HepG2 (cell line): ENCODE data around the gene TUBA4A. TPM values are rescaled to one million over a fixed set of nuclear protein-coding genes. Genes with fewer than 3 reads are reported as not detected.
A peak's percentile ranks its signal among the peaks of the same experiment; 100 is the strongest.

Source experiments
- ATAC-seq: fragments of 200-7000 bp; cut with Tn5 transposase; 3 replicates; pipeline ENCODE4 v1.9.1; 2020; ENCODE audit warnings: mild to moderate bottlenecking, moderate library complexity
- BruUV-seq: library from RNA; stranded (reverse); fragments of 400-500 nt; replicated peaks from 2 replicates; lab custom pipeline; 2021; lab: Mats Ljungman, UMichigan
- CTCF ChIA-PET: fragments of 300-600 bp; formaldehyde crosslinking; extraction: SDS; loops from one replicate; lab custom pipeline; 2021; ENCODE audit warnings: low total read pairs, inconsistent platforms, low intra/inter-chr PET ratio; lab: Yijun Ruan, JAX
- POLR2A ChIA-PET: fragments of 350-600 bp; sonication (Branson Sonifier 250); formaldehyde crosslinking; loops from one replicate; lab custom pipeline; 2020; ENCODE audit warnings: antibody characterized with exemption, inconsistent platforms; lab: Yijun Ruan, JAX
- DNase-seq: peaks from one replicate; pipeline ENCODE4 v3.0.0-alpha.2; 2015; ENCODE audit warnings: low spot score
- FAIRE-seq: peaks from 3 replicates; lab custom pipeline; 2011; peaks lifted over from hg19 to GRCh38; lab: Jason Lieb, UNC
- H2AFZ ChIP-seq: one replicate; pipeline ENCODE4 v1.6.1; 2011; ENCODE audit warnings: low read length, inconsistent platforms
- H3K27ac ChIP-seq: fragments of 300-600 bp; 3 replicates; pipeline ENCODE4 v1.8.0; 2011; ENCODE audit warnings: mixed run types, mild to moderate bottlenecking, mixed read lengths, low read length, inconsistent platforms; ENCODE audit not compliant: insufficient read depth; ENCODE audit errors: extremely low read length
- H3K27me3 ChIP-seq, 2 experiments: fragments of 200-600 bp in 1 of 2; 2 replicates in 1 of 2; 3 replicates in 1 of 2; pipeline versions ENCODE4 v1.6.0 to v1.8.0; 2011; ENCODE audit warnings: low read length in 2 of 2, mild to moderate bottlenecking in 2 of 2, moderate library complexity in 2 of 2, inconsistent platforms in 1 of 2; ENCODE audit not compliant: insufficient read depth in 2 of 2, control insufficient read depth in 1 of 2
- H3K36me3 ChIP-seq, 2 experiments: fragments of 200-600 bp in 1 of 2; replicated peaks in 1 of 2; 2 replicates in 1 of 2; 3 replicates in 1 of 2; pipeline versions ENCODE4 v1.5.1 to v1.8.0; 2011; ENCODE audit warnings: low read length in 2 of 2, inconsistent platforms in 1 of 2; ENCODE audit not compliant: insufficient read depth in 2 of 2, control insufficient read depth in 1 of 2
- H3K4me1 ChIP-seq: 2 replicates; pipeline ENCODE4 v1.5.1; 2012; ENCODE audit warnings: low read length, inconsistent platforms; ENCODE audit not compliant: insufficient read depth
- H3K4me2 ChIP-seq: 2 replicates; pipeline ENCODE4 v1.6.0; 2011; ENCODE audit warnings: low read depth, low read length, inconsistent platforms
- H3K4me3 ChIP-seq, 3 experiments: fragments of 200-600 bp in 1 of 3; sonication (generic), shearing (Covaris generic) in 1 of 3; replicated peaks in 1 of 3; 2 replicates each; pipeline ENCODE4 v1.5.1; 2011 to 2016; ENCODE audit warnings: low read length in 3 of 3, inconsistent platforms in 2 of 3, low read depth in 2 of 3, mild to moderate bottlenecking in 2 of 3, control low read depth in 1 of 3, mixed read lengths in 1 of 3; ENCODE audit not compliant: insufficient read depth in 1 of 3
- H3K79me2 ChIP-seq: one replicate; pipeline ENCODE4 v1.6.1; 2011; ENCODE audit warnings: low read length, inconsistent platforms; ENCODE audit not compliant: insufficient read depth
- H3K9ac ChIP-seq: 2 replicates; pipeline ENCODE4 v1.6.0; 2011; ENCODE audit warnings: mild to moderate bottlenecking, low read depth, low read length, inconsistent platforms; ENCODE audit not compliant: insufficient read depth
- H3K9me3 ChIP-seq: 2 replicates; pipeline ENCODE4 v1.5.1; 2012; ENCODE audit warnings: mild to moderate bottlenecking, low read length
- H4K20me1 ChIP-seq: 2 replicates; pipeline ENCODE4 v1.6.0; 2011; ENCODE audit warnings: inconsistent platforms, mild to moderate bottlenecking, low read length, moderate library complexity; ENCODE audit not compliant: insufficient read depth
- ARNTL ChIP-seq: sonication (generic); formaldehyde crosslinking; IDR thresholded peaks from 2 replicates; pipeline ENCODE4 v1.4.0; 2020; ENCODE audit warnings: mild to moderate bottlenecking, missing genetic modification reagents
- DNMT1 ChIP-seq: sonication (generic); formaldehyde crosslinking; IDR thresholded peaks from 2 replicates; pipeline ENCODE4 v1.5.1; 2020; ENCODE audit warnings: mild to moderate bottlenecking, missing genetic modification reagents
- GATAD1 ChIP-seq: IDR thresholded peaks from 2 replicates; pipeline ENCODE4 v1.6.1; 2016; ENCODE audit warnings: missing genetic modification reagents, missing compliant biosample characterization
- POLR2AphosphoS2 ChIP-seq: IDR thresholded peaks from 2 replicates; pipeline ENCODE4 v1.6.1; 2011; ENCODE audit warnings: low read depth, low read length, improper control_type of control experiment
- PRMT3 ChIP-seq: sonication (generic); formaldehyde crosslinking; IDR thresholded peaks from 2 replicates; pipeline ENCODE4 v1.8.1; 2022; ENCODE audit warnings: low read depth, mild to moderate bottlenecking, moderate library complexity, missing genetic modification reagents, borderline replicate concordance
- RAD21 ChIP-seq: fragments of 450-650 bp; formaldehyde crosslinking; IDR thresholded peaks from 2 replicates; pipeline ENCODE4 v1.5.0; 2020; ENCODE audit warnings: mild to moderate bottlenecking
- RFXANK ChIP-seq: IDR thresholded peaks from 2 replicates; pipeline ENCODE4 v1.6.1; 2016
- SIN3B ChIP-seq: fragments of 150-350 bp; IDR thresholded peaks from 2 replicates; pipeline ENCODE4 v1.6.1; 2014; ENCODE audit warnings: low read length
- SRSF1 ChIP-seq: fragments of 200-400 bp; formaldehyde crosslinking; optimal IDR thresholded peaks from 2 replicates; pipeline ENCODE3; 2017; ENCODE audit warnings: mild to moderate bottlenecking, low read depth, low read length, moderate library complexity
- ZBTB43 ChIP-seq: sonication (generic); formaldehyde crosslinking; conservative IDR thresholded peaks from 2 replicates; pipeline ENCODE4 v1.4.0; 2020; ENCODE audit warnings: missing genetic modification reagents
- ZMYM2 ChIP-seq: sonication (generic); formaldehyde crosslinking; IDR thresholded peaks from 2 replicates; pipeline ENCODE4 v1.8.0; 2022; ENCODE audit warnings: mild to moderate bottlenecking, missing genetic modification reagents
- ZNF510 ChIP-seq: sonication (generic); formaldehyde crosslinking; IDR thresholded peaks from 2 replicates; pipeline ENCODE4 v1.4.0; 2020; ENCODE audit warnings: low read depth, mild to moderate bottlenecking, missing genetic modification reagents
- ZNF570 ChIP-seq: sonication (generic); formaldehyde crosslinking; IDR thresholded peaks from 2 replicates; pipeline ENCODE4 v1.4.0; 2020; ENCODE audit warnings: mild to moderate bottlenecking, missing genetic modification reagents, borderline replicate concordance
- ZNF589 ChIP-seq: sonication (generic); formaldehyde crosslinking; conservative IDR thresholded peaks from 2 replicates; pipeline ENCODE4 v1.8.0; 2022; ENCODE audit warnings: mild to moderate bottlenecking, moderate library complexity, missing genetic modification reagents
- ZNF598 ChIP-seq: sonication (generic); formaldehyde crosslinking; IDR thresholded peaks from 2 replicates; pipeline ENCODE4 v1.5.1; 2020; ENCODE audit warnings: mild to moderate bottlenecking, missing genetic modification reagents, borderline replicate concordance
- ZNF619 ChIP-seq: sonication (generic); formaldehyde crosslinking; IDR thresholded peaks from 2 replicates; pipeline ENCODE4 v1.4.0; 2020; ENCODE audit warnings: mild to moderate bottlenecking, missing genetic modification reagents
- WGBS: methylation state at CpG from one replicate; pipeline ENCODE4 v1.1.6; 2017; ENCODE audit warnings: low lambda C conversion rate; 5-methylcytosine and 5-hydroxymethylcytosine counted together
- in situ Hi-C: cut with HindIII; loops from 2 replicates; pipeline ENCODE4 v1.10.0; 2017; ENCODE audit warnings: low pct_unique_long_range_greater_than_20kb; ENCODE audit not compliant: extremely low pct_ligation_motif_present
- intact Hi-C: fragments of 100-400 bp; cut with micrococcal nuclease; formaldehyde crosslinking; loops from one replicate; pipeline ENCODE4 v1.10.0; 2022; ENCODE audit not compliant: unreplicated experiment
- polyA plus RNA-seq, 8 experiments: library from polyadenylated mRNA; depleted of rRNA in 3 of 8; stranded (reverse) in 7 of 8; unstranded in 1 of 8; fragments of >200 nt; fragmentation: Illumina TruSeq in 4 of 8; extraction: Trizol in 4 of 8; gene quantifications; 2 replicates each; pipeline versions ENCODE4 v1.2.1 to v1.2.3, GENCODE V29; 2011 to 2016; ENCODE audit warnings: low read depth in 4 of 8, missing spikeins in 1 of 8, mixed read lengths in 1 of 8; ENCODE audit not compliant: insufficient read depth in 1 of 8
- total RNA-seq, 5 experiments: library from RNA; depleted of rRNA; stranded (reverse); fragments of >200 nt; fragmentation: Illumina TruSeq; extraction: Trizol; gene quantifications; 2 replicates each; pipeline ENCODE4 v1.2.3, GENCODE V29; 2016; ENCODE audit warnings: low read depth in 1 of 5
- TF ChIP-seq, protein P1 (sequence below): sonication (generic); formaldehyde crosslinking; IDR thresholded peaks from 2 replicates; pipeline ENCODE4 v1.9.0; 2022; ENCODE audit warnings: low read depth, missing genetic modification reagents
- TF ChIP-seq, protein P2 (sequence below): sonication (generic); formaldehyde crosslinking; IDR thresholded peaks from 2 replicates; pipeline ENCODE4 v1.5.1; 2020; ENCODE audit warnings: mild to moderate bottlenecking, missing genetic modification reagents, borderline replicate concordance

Gene TUBA4A
- total and polyA plus RNA-seq, 2 of the 13 experiments (the other 11 are each of a cell fraction or from before 2014, with no cell fraction given), result 1.3 to 12.7 TPM

DNA sequence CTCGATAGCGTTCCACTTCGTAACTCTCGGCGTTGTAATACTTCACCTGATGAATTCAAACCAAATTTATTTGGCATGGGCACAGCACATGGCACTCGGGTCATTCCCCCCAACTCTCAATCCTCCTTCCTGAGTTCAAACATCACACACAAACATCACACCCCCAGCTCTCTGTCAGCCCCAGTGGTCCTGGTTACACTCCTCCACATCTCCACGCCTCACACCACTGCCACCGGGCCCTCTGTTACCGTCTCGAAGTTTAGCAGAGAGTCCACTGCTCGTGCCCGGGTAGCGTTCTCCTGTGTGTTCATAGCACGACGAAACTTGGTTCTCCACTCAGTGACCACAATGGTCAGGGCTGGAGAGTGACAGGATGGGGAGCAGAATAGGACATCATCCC, 39.6 kb downstream of the TUBA4A start:
- H3K36me3 ChIP-seq, result peaks cover 36 to 65% of the 10 kb centered on the region in 2 experiments
- TSS peak; percentile 5 for BruUV-seq
- no peaks in the 10 kb centered on the region for H4K20me1 ChIP-seq
- FAIRE-seq (no peak), DNase-seq (no peak), ATAC-seq (no peak)
- ChIA-PET POLR2A (interaction anchor here (1.0 to 6.2 kb wide), 2 partner anchors 31 to 35 kb away, joined by 3 to 65 read pairs; partner anchors contain the start of genes GLB1L and STK16), CTCF (no interaction called here)
- no peak overlapping the region for H3K27ac ChIP-seq
- no peak overlapping the region for H3K4me3 ChIP-seq
- no peaks in the 10 kb centered on the region for H3K27me3 ChIP-seq
- no peak overlapping the region for H3K4me2 ChIP-seq
- H3K9ac ChIP-seq, result no peak overlapping the region
- WGBS, result 97% methylated on average over 15 of the region's 15 CpGs
- peaks cover 64% of the 10 kb centered on the region for H3K4me1 ChIP-seq
- in situ Hi-C loops (no loop called here), intact Hi-C loops (no loop called here)
- peaks cover 11% of the 10 kb centered on the region for H3K79me2 ChIP-seq
- no peaks in the 10 kb centered on the region for H3K9me3 ChIP-seq
- no peak overlapping the region for H2AFZ ChIP-seq
- TF ChIP-seq ZNF589 (no peak), ZNF598 (CRISPR knock-in tag) (peak; percentile 48; the same call in 1 of the 2 replicates), ZBTB43 (CRISPR knock-in tag) (no peak), POLR2AphosphoS2 (0 out of 2 replicates have a peak, but pooled peaks have one; percentile 2), PRMT3 (CRISPR knock-in tag) (no peak), ZNF510 (CRISPR knock-in tag) (no peak), RAD21 (CRISPR knock-in tag) (no peak), DNMT1 (CRISPR knock-in tag) (no peak), RFXANK (no peak), SRSF1 (no peak), ZNF570 (CRISPR knock-in tag) (no peak), GATAD1 (CRISPR knock-in tag) (no peak), ARNTL (CRISPR knock-in tag) (no peak), SIN3B (no peak), ZMYM2 (CRISPR knock-in tag) (no peak), ZNF619 (CRISPR knock-in tag) (no peak)
- TF ChIP-seq, protein P1, sequence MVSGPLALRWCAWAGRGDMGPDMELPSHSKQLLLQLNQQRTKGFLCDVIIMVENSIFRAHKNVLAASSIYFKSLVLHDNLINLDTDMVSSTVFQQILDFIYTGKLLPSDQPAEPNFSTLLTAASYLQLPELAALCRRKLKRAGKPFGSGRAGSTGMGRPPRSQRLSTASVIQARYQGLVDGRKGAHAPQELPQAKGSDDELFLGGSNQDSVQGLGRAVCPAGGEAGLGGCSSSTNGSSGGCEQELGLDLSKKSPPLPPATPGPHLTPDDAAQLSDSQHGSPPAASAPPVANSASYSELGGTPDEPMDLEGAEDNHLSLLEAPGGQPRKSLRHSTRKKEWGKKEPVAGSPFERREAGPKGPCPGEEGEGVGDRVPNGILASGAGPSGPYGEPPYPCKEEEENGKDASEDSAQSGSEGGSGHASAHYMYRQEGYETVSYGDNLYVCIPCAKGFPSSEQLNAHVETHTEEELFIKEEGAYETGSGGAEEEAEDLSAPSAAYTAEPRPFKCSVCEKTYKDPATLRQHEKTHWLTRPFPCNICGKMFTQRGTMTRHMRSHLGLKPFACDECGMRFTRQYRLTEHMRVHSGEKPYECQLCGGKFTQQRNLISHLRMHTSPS (CRISPR knock-in tag), result no peak
- TF ChIP-seq, protein P2, sequence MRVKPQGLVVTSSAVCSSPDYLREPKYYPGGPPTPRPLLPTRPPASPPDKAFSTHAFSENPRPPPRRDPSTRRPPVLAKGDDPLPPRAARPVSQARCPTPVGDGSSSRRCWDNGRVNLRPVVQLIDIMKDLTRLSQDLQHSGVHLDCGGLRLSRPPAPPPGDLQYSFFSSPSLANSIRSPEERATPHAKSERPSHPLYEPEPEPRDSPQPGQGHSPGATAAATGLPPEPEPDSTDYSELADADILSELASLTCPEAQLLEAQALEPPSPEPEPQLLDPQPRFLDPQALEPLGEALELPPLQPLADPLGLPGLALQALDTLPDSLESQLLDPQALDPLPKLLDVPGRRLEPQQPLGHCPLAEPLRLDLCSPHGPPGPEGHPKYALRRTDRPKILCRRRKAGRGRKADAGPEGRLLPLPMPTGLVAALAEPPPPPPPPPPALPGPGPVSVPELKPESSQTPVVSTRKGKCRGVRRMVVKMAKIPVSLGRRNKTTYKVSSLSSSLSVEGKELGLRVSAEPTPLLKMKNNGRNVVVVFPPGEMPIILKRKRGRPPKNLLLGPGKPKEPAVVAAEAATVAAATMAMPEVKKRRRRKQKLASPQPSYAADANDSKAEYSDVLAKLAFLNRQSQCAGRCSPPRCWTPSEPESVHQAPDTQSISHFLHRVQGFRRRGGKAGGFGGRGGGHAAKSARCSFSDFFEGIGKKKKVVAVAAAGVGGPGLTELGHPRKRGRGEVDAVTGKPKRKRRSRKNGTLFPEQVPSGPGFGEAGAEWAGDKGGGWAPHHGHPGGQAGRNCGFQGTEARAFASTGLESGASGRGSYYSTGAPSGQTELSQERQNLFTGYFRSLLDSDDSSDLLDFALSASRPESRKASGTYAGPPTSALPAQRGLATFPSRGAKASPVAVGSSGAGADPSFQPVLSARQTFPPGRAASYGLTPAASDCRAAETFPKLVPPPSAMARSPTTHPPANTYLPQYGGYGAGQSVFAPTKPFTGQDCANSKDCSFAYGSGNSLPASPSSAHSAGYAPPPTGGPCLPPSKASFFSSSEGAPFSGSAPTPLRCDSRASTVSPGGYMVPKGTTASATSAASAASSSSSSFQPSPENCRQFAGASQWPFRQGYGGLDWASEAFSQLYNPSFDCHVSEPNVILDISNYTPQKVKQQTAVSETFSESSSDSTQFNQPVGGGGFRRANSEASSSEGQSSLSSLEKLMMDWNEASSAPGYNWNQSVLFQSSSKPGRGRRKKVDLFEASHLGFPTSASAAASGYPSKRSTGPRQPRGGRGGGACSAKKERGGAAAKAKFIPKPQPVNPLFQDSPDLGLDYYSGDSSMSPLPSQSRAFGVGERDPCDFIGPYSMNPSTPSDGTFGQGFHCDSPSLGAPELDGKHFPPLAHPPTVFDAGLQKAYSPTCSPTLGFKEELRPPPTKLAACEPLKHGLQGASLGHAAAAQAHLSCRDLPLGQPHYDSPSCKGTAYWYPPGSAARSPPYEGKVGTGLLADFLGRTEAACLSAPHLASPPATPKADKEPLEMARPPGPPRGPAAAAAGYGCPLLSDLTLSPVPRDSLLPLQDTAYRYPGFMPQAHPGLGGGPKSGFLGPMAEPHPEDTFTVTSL (CRISPR knock-in tag), result no peak
